HG03342 (cell line): ENCODE data around the gene ZMYM2.

Experiments
- ATAC-seq: cut with Tn5 transposase; IDR thresholded peaks from one replicate; pipeline ENCODE4 v1.9.1; 2021; ENCODE audit warnings: mild to moderate bottlenecking, moderate library complexity; ENCODE audit not compliant: unreplicated experiment

ZMYM2 gene

DNA sequence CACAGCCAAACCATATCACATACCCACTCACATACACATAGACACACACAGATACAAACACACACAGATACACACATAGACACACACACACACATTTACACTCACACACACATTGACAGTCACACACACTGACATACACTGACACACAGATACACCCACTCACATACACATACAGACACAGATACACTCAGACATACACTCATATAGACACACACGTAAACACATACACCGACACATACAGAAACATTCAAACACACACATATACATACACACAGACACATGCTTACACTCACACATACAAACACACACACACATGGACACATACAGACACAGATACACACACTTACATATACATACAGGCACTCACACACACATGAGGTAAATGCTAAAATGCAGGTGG, 172.1 kb downstream of the ZMYM2 start:
- no peak for ATAC-seq

DNA sequence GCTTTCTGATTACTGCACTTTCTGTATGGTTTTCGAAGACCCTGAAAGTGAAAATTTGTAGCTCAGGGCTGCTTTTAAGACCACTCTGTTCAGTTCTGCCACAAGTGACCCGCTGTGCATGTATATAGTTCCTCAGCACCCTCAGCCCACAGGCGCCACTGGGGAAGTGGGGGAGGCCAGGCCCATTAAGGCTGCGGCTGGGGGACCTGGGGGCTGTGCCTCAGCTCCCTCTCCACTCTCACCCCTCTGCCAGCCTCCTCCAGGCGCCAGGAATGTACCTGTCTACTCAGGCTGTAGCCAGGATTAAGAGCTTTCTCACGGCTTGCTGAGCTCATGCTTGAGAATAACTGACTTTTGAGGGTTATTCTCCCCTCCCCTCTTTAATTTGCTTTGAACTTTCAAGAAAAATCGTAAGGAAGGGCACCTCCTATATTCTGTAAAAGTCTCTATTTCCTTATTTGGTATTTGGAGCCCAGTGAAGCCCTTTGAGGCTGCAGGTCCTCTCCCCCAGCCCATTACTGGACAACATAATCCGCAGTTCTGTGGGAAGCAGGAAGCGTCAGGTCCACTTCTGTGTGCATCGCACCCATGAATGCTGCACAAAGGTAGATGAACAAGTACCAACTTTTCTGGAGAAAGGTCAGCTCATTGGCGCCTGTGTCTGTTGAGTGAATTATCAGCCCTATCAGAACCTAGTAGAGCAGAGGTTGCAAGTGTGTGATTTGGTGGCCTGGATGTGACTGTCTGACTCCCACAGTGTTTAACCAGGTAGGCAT, 172.7 kb downstream of the ZMYM2 start:
- ATAC-seq: no peak

- ATAC-seq: no peak
Measured at GRCh38 chr13:20132052-20132634, 173.6 kb downstream of the ZMYM2 start.

DNA sequence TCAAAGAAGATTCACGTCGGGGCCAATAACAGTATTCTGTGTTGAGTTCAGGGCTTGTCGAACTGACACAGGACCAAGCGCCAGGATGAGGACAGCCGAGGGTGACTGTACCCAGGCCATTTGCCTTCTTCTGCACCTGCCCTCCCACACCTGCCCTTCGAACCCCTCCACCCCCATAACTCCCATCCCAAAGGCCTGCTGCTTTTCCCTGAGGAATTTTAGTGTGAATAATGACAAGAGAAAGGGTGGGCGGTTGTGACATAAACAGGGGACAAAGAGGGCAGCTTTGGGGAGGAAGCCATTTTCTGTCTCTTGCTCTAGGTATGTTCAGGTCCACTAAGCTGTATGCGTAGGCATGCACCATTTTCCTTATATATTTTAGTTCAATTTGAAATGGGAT, 176.2 kb downstream of the ZMYM2 start:
- ATAC-seq: no peak

- ATAC-seq: no peak
Measured at GRCh38 chr13:20136781-20137703, 178.5 kb downstream of the ZMYM2 start.

DNA sequence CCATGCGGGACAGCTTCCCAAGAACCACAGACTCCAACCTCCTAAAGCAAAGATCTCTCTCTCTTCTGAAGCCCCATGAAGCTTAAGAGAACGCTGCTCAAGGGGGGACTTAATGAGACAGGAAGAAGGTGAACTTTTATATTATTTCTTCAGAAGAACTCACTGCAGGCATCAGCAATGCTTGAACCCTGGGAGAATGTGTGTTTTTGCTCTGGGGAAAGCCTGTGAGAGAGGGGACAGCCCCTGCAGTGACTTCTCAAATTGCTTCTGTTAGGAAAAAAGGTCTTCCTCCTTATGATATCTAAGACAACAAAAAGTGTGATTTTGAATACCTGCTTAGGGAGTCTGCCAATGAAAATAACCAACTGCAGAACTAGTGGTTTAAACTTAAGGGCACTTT, 179.3 kb downstream of the ZMYM2 start:
- ATAC-seq: no peak

DNA sequence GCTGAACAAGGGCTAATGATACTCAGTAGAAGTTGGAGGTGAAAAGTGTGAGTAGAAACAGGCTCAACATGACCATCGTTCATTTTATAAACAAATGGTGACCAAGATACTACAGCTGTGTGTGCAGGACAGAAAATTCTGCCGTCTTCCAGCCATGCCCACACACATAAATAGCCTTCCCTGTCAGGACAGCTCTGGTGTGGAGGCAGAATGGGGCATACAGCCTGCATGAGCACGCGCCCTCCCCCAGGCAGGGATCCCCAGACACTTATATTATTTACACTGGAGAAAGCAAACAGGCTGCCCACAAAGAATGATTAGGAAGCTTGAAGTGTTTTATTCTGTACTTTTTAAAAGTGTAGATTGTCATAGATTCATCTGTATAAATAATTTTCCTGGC, 182.0 kb downstream of the ZMYM2 start:
- no peak for ATAC-seq
